OCI-LY1 (cell line): ENCODE data around the gene FXYD6.

Experiments used
- H2AFZ ChIP-seq: fragments of 200-600 bp; sonication (generic), shearing (Covaris generic); 2 replicates; pipeline ENCODE4 v1.6.0; 2014; ENCODE audit warnings: antibody characterized with exemption, mild to moderate bottlenecking, low read length
- H3F3A ChIP-seq: fragments of 200-600 bp; sonication (generic), shearing (Covaris generic); 2 replicates; pipeline ENCODE4 v1.6.0; 2014; ENCODE audit warnings: mild to moderate bottlenecking, antibody characterized with exemption, low read length, moderate library complexity; ENCODE audit not compliant: insufficient read depth
- H3K27ac ChIP-seq: fragments of 200-600 bp; sonication (generic); 2 replicates; pipeline ENCODE4 v1.5.1; 2014; ENCODE audit warnings: low read length, mixed run types, mild to moderate bottlenecking, low read depth; ENCODE audit not compliant: poor library complexity, severe bottlenecking
- H3K27me3 ChIP-seq: fragments of 200-600 bp; sonication (generic); 2 replicates; pipeline ENCODE4 v1.6.0; 2014; ENCODE audit warnings: antibody characterized with exemption, mild to moderate bottlenecking, low read length, moderate library complexity; ENCODE audit not compliant: insufficient read depth
- H3K36me3 ChIP-seq: fragments of 200-600 bp; sonication (generic); 2 replicates; pipeline ENCODE4 v1.6.1; 2014; ENCODE audit warnings: mild to moderate bottlenecking, antibody characterized with exemption, low read length, moderate library complexity, mixed read lengths; ENCODE audit not compliant: insufficient read depth
- H3K4me1 ChIP-seq: fragments of 200-600 bp; sonication (generic); 2 replicates; pipeline ENCODE4 v1.5.1; 2014; ENCODE audit warnings: mild to moderate bottlenecking, low read length, moderate library complexity; ENCODE audit not compliant: insufficient read depth, severe bottlenecking
- H3K4me2 ChIP-seq: fragments of 200-600 bp; sonication (generic), shearing (Covaris generic); 2 replicates; pipeline ENCODE4 v1.6.1; 2014; ENCODE audit warnings: low read length
- H3K4me3 ChIP-seq: fragments of 200-600 bp; sonication (generic); 2 replicates; pipeline ENCODE4 v1.5.1; 2014; ENCODE audit warnings: low read length, low read depth, mild to moderate bottlenecking, mixed read lengths; ENCODE audit not compliant: poor library complexity, severe bottlenecking
- H3K79me2 ChIP-seq: fragments of 200-600 bp; shearing (Covaris generic); 2 replicates; pipeline ENCODE4 v1.6.1; 2016; ENCODE audit warnings: mixed run types, low read length, mixed read lengths; ENCODE audit not compliant: insufficient read depth
- H3K9ac ChIP-seq: fragments of 200-600 bp; sonication (generic), shearing (Covaris generic); 2 replicates; pipeline ENCODE4 v1.6.1; 2014; ENCODE audit warnings: mild to moderate bottlenecking, low read length, mixed read lengths
- H3K9me2 ChIP-seq: fragments of 200-600 bp; sonication (generic), shearing (Covaris generic); 2 replicates; pipeline ENCODE4 v1.6.1; 2014; ENCODE audit warnings: low read depth, mild to moderate bottlenecking, low read length, mixed read lengths
- H3K9me3 ChIP-seq: fragments of 200-600 bp; shearing (Covaris generic); 2 replicates; pipeline ENCODE4 v1.6.1; 2014; ENCODE audit warnings: low read length, mixed read lengths
- H4K20me1 ChIP-seq: fragments of 200-600 bp; sonication (generic), shearing (Covaris generic); 2 replicates; pipeline ENCODE4 v1.6.0; 2016; ENCODE audit warnings: mild to moderate bottlenecking, low read length; ENCODE audit not compliant: insufficient read depth
- EZH2 ChIP-seq: fragments of 200-600 bp; sonication (generic), shearing (Covaris generic); IDR thresholded peaks from 2 replicates; pipeline ENCODE4 v1.8.0; 2017; ENCODE audit warnings: borderline replicate concordance, mixed run types, mild to moderate bottlenecking, antibody characterized with exemption, low read length, moderate library complexity, mixed read lengths
- TF ChIP-seq, protein P1 (sequence below): fragments of 200-600 bp; sonication (generic), shearing (Covaris generic); IDR thresholded peaks from 2 replicates; pipeline ENCODE4 v1.5.1; 2017; ENCODE audit warnings: mild to moderate bottlenecking, antibody characterized with exemption, low read length, moderate library complexity, mixed read lengths

Gene FXYD6

DNA sequence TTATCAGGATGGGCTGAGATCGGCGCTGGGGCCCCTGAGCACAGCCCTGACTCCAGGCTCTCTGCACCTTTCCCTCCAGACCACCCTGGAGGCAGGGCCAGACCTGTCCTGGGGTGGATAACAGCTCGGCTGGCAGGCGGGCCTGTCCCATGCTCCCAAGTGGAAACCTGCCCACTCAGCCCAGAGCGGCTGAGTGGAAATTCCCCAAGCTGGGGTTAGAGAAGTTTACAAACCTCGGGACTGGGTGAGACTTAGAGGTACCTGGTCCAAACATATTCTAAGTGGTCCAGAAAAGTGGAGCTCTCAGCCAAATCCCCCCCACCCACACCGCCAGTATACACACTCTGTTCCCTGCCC is 47.1 kb downstream of the FXYD6 start:
- Histone ChIP-seq H3K79me2 (no peaks in the 10 kb centered on the region), H3K36me3 (no peaks in the 10 kb centered on the region), H3K9ac (no peak overlapping the region), H2AFZ (no peak overlapping the region), H3K27ac (no peak overlapping the region), H3F3A (no peaks in the 10 kb centered on the region), H3K9me2 (no peaks in the 10 kb centered on the region), H3K9me3 (no peaks in the 10 kb centered on the region), H3K4me2 (no peak overlapping the region), H3K27me3 (no peaks in the 10 kb centered on the region), H3K4me3 (no peak overlapping the region), H3K4me1 (no peaks in the 10 kb centered on the region), H4K20me1 (no peaks in the 10 kb centered on the region)
- TF ChIP-seq, protein P1, sequence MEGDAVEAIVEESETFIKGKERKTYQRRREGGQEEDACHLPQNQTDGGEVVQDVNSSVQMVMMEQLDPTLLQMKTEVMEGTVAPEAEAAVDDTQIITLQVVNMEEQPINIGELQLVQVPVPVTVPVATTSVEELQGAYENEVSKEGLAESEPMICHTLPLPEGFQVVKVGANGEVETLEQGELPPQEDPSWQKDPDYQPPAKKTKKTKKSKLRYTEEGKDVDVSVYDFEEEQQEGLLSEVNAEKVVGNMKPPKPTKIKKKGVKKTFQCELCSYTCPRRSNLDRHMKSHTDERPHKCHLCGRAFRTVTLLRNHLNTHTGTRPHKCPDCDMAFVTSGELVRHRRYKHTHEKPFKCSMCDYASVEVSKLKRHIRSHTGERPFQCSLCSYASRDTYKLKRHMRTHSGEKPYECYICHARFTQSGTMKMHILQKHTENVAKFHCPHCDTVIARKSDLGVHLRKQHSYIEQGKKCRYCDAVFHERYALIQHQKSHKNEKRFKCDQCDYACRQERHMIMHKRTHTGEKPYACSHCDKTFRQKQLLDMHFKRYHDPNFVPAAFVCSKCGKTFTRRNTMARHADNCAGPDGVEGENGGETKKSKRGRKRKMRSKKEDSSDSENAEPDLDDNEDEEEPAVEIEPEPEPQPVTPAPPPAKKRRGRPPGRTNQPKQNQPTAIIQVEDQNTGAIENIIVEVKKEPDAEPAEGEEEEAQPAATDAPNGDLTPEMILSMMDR = no peak
- no peak for TF ChIP-seq EZH2

DNA sequence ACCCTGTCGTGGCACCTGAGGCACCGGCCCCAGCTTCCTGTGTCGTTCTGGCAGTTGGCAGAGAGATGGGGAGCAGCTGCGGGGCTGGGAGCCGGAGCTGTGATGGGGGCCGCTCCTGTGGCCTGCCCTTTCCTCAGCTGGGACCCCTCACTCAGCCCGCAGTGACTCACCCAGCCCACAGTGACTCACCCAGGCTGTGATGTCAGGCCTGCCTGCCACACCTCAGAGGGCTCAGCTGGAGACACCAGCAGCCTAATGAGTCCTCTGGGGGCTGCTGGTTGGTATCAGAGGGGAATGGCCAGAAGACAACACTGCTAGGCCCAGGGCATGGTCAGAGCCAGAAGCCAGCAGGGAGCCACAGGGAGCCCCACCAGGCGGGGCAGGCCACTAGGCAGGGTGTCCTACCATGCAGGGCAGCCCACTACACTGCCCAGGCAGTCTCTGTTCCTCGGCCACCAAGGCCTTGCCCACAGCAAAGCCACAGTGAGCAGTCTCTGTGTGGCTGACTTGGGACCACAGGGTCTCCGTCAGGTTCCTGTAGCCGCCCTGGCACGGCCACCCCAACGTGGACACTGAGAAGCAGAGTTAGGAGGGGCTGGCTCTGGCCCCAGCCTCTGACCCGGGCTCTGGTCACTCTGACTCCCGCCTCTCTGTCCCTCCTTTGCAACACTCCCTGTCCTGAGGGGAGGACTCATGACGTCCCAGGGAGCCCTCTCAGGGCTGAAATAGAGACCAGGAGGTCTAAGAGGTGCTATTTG is 47.7 kb downstream of the FXYD6 start:
- H2AFZ ChIP-seq = no peak overlapping the region
- H3K4me2 ChIP-seq = no peak overlapping the region
- H3K9me2 ChIP-seq = no peaks in the 10 kb centered on the region
- no peaks in the 10 kb centered on the region for H3K4me1 ChIP-seq
- H3F3A ChIP-seq = no peaks in the 10 kb centered on the region
- TF ChIP-seq EZH2 = no peak
- TF ChIP-seq, protein P1 = no peak
- H3K27me3 ChIP-seq = no peaks in the 10 kb centered on the region
- no peaks in the 10 kb centered on the region for H3K79me2 ChIP-seq
- no peaks in the 10 kb centered on the region for H3K36me3 ChIP-seq
- H3K9ac ChIP-seq = no peak overlapping the region
- H3K27ac ChIP-seq = no peak overlapping the region
- no peaks in the 10 kb centered on the region for H4K20me1 ChIP-seq
- no peak overlapping the region for H3K4me3 ChIP-seq
- no peaks in the 10 kb centered on the region for H3K9me3 ChIP-seq

DNA sequence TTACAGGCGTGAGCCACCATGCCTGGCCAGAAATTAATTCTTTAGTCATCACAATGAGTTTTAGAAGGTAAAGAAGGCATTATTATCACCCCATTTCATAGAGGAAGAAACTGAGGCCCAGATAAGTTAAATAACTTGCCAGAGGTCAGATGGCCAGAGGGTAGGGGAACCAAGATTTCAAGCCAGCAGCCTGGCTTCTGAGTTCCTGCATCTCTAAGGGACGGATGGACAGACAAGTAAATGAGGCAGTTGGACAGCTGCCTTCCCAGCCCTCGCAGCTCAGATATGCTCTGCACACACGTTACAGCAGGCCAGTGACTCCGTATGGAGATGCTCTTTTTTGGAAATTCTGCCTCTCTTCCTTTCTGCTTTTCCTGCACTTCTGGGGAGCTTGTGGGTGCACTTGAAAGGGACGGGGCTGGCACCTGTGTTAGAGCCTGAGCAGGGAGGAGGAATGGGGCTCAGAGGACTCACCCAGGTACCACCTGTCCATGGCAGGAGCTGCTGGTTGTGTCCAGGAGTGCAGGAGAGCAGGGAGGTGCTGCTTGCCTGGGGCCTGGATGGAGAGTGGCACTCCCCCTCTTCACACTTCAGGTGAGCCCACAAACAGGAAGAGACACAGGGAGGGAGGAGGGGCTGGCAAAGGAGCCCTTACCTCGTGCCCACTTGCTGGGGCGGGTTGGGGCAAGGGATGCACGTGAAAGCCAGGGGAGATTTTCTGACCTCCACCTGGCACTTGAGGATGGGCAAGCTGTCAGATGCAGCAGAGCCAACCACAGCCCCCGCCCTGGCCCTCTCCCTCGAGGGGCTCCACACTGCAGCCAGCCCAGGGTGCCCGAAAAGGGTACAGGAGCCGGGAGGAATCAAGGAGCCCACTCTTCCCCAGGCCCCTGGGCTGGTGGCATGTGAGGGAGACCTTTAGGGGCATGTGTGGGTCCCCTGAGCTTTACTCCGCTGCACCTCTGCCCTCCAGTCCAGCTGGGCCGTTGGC is 48.6 kb downstream of the FXYD6 start:
- no peak overlapping the region for H3K27ac ChIP-seq
- TF ChIP-seq, protein P1 = no peak
- TF ChIP-seq EZH2 = no peak
- no peak overlapping the region for H3K9ac ChIP-seq

More for the DNA sequence above, 48.6 kb downstream of the FXYD6 start:
- Histone ChIP-seq H3K36me3 (no peaks in the 10 kb centered on the region), H3F3A (no peaks in the 10 kb centered on the region), H3K9me3 (no peaks in the 10 kb centered on the region), H3K4me3 (no peak overlapping the region), H3K79me2 (no peaks in the 10 kb centered on the region), H3K4me1 (no peaks in the 10 kb centered on the region), H4K20me1 (no peaks in the 10 kb centered on the region), H3K4me2 (no peak overlapping the region), H3K9me2 (no peaks in the 10 kb centered on the region), H2AFZ (no peak overlapping the region), H3K27me3 (no peaks in the 10 kb centered on the region)
